Smooth muscle cell (in vitro differentiated cells): ENCODE results near the gene IL1A. TPM values are rescaled to one million over a fixed set of nuclear protein-coding genes. Genes with fewer than 3 reads are reported as not detected.

Source experiments
- DNase-seq: peaks from one replicate; lab custom pipeline; 2025; ENCODE audit not compliant: unreplicated experiment; lab: John Stamatoyannopoulos, UW
- H2AFZ ChIP-seq: fragments of 200-600 bp; sonication (generic); 2 replicates; pipeline ENCODE4 v1.6.0; 2016; ENCODE audit warnings: antibody characterized with exemption, low read depth, mild to moderate bottlenecking
- H3F3A ChIP-seq: fragments of 200-600 bp; sonication (generic); 2 replicates; pipeline ENCODE4 v1.6.0; 2017; ENCODE audit warnings: antibody characterized with exemption, low read depth
- H3K27ac ChIP-seq: fragments of 200-600 bp; sonication (generic); 2 replicates; pipeline ENCODE4 v1.5.1; 2016; ENCODE audit warnings: low read depth, mild to moderate bottlenecking
- H3K27me3 ChIP-seq: fragments of 200-600 bp; sonication (generic); 2 replicates; pipeline ENCODE4 v1.6.1; 2016; ENCODE audit warnings: low read depth, mild to moderate bottlenecking
- H3K36me3 ChIP-seq: fragments of 200-600 bp; sonication (generic); 2 replicates; pipeline ENCODE4 v1.5.1; 2016; ENCODE audit warnings: low read depth
- H3K4me1 ChIP-seq: fragments of 200-600 bp; sonication (generic); 2 replicates; pipeline ENCODE4 v1.5.1; 2016; ENCODE audit warnings: low read depth
- H3K4me2 ChIP-seq: fragments of 200-600 bp; sonication (generic); 2 replicates; pipeline ENCODE4 v1.6.0; 2016; ENCODE audit warnings: mild to moderate bottlenecking
- H3K4me3 ChIP-seq: fragments of 200-600 bp; sonication (generic); 2 replicates; pipeline ENCODE4 v1.5.1; 2016; ENCODE audit warnings: mild to moderate bottlenecking
- H3K79me2 ChIP-seq: fragments of 200-600 bp; sonication (generic); 2 replicates; pipeline ENCODE4 v1.6.0; 2016; ENCODE audit warnings: low read depth, mild to moderate bottlenecking
- H3K9ac ChIP-seq: fragments of 200-600 bp; sonication (generic); 2 replicates; pipeline ENCODE4 v1.6.0; 2016; ENCODE audit warnings: low read depth
- H3K9me3 ChIP-seq: fragments of 200-600 bp; sonication (generic); replicated peaks from 2 replicates; pipeline ENCODE4 v1.5.1; 2016; ENCODE audit warnings: low read depth
- H4K20me1 ChIP-seq: fragments of 200-600 bp; sonication (generic); 2 replicates; pipeline ENCODE4 v1.6.0; 2016; ENCODE audit warnings: low read depth
- CTCF ChIP-seq: fragments of 200-600 bp; sonication (generic); IDR thresholded peaks from 2 replicates; pipeline ENCODE4 v1.5.1; 2017; ENCODE audit warnings: borderline replicate concordance, mild to moderate bottlenecking, antibody characterized with exemption; ENCODE audit not compliant: insufficient read depth, poor library complexity, severe bottlenecking
- WGBS: methylation state at CpG from one replicate; pipeline ENCODE4 v1.1.7; 2016; ENCODE audit warnings: low lambda C conversion rate; 5-methylcytosine and 5-hydroxymethylcytosine counted together
- polyA plus RNA-seq: library from polyadenylated mRNA; unstranded; fragments of >200 nt; fragmentation: Nextera tagmentation; extraction: Ambion mirVana; gene quantifications from 2 replicates; pipeline ENCODE4 v1.2.1, GENCODE V29; 2016
- total RNA-seq: library from RNA; depleted of rRNA; stranded (reverse); fragments of >200 nt; gene quantifications from 2 replicates; pipeline ENCODE4 v1.2.3, GENCODE V29; 2014

Gene IL1A
- total and polyA plus RNA-seq, 2 experiments from 2014 or later: 1.4 to 6.4 TPM

- H3K27ac ChIP-seq: peak overlapping the region; percentile 52
- H3K4me2 ChIP-seq: no peak overlapping the region
- H3K36me3 ChIP-seq: no peaks in the 10 kb centered on the region
- no peaks in the 10 kb centered on the region for H3K79me2 ChIP-seq
- no peak for TF ChIP-seq CTCF
- no peaks in the 10 kb centered on the region for H3K4me1 ChIP-seq
- 81% methylated on average over 10 of the region's 10 CpGs for WGBS
- no peak overlapping the region for H3K4me3 ChIP-seq
- H3K9me3 ChIP-seq: no peaks in the 10 kb centered on the region
- DNase-seq: no peak
- no peak overlapping the region for H2AFZ ChIP-seq
- H4K20me1 ChIP-seq: no peaks in the 10 kb centered on the region
- peaks cover 13% of the 10 kb centered on the region for H3F3A ChIP-seq
- H3K27me3 ChIP-seq: no peaks in the 10 kb centered on the region
- H3K9ac ChIP-seq: no peak overlapping the region
Observed at GRCh38 chr2:112813280-112813966, 29.1 kb upstream of the IL1A start.

GRCh38 chr2:112812318-112813267 lies 28.3 kb upstream of the IL1A start:
- Histone ChIP-seq H3K79me2 (no peaks in the 10 kb centered on the region), H3K9ac (peak overlapping the region; percentile 73), H3K4me3 (no peak overlapping the region), H3K9me3 (no peaks in the 10 kb centered on the region), H3F3A (peaks cover 13% of the 10 kb centered on the region), H3K27me3 (no peaks in the 10 kb centered on the region), H4K20me1 (no peaks in the 10 kb centered on the region), H3K4me2 (peak overlapping the region; percentile 50), H3K27ac (peak overlapping the region; percentile 95), H3K36me3 (no peaks in the 10 kb centered on the region), H3K4me1 (no peaks in the 10 kb centered on the region), H2AFZ (no peak overlapping the region)
- DNase-seq: no peak
- WGBS: 42% methylated on average over 14 of the region's 14 CpGs
- TF ChIP-seq CTCF: no peak

GRCh38 chr2:112811841-112812306 lies 27.6 kb upstream of the IL1A start:
- H3K9ac ChIP-seq: peak overlapping the region; percentile 73

More at GRCh38 chr2:112811841-112812306, 27.6 kb upstream of the IL1A start:
- H4K20me1 ChIP-seq: no peaks in the 10 kb centered on the region
- no peak for TF ChIP-seq CTCF
- no peaks in the 10 kb centered on the region for H3K27me3 ChIP-seq
- no peak for DNase-seq
- H3K4me3 ChIP-seq: no peak overlapping the region
- peak overlapping the region; percentile 95 for H3K27ac ChIP-seq
- WGBS: 32% methylated on average over 7 of the region's 7 CpGs
- H3K4me2 ChIP-seq: peak overlapping the region; percentile 50
- H2AFZ ChIP-seq: peak overlapping the region; percentile 91
- no peaks in the 10 kb centered on the region for H3K9me3 ChIP-seq
- H3K79me2 ChIP-seq: no peaks in the 10 kb centered on the region
- H3F3A ChIP-seq: peaks cover 13% of the 10 kb centered on the region
- H3K4me1 ChIP-seq: no peaks in the 10 kb centered on the region
- no peaks in the 10 kb centered on the region for H3K36me3 ChIP-seq
